ENCODE results near the gene ARVCF.

- TF ChIP-seq CTCF (conservative IDR thresholded peaks at IDR 0.05) (no peak), EZH2 (IDR thresholded peaks at IDR 0.05; ENCODE audit: low read depth) (no peak)
These were observed 56.8 kb downstream of the ARVCF start for GRCh38 chr22:19959587-19960490.
